OCI-LY3 (cell line): Measurements from ENCODE around the gene ZSCAN22.

ENCODE experiments used
- H2AFZ ChIP-seq: fragments of 200-600, 300-600 bp; shearing (Covaris generic); 2 replicates; pipeline ENCODE4 v1.6.0; 2014; ENCODE audit warnings: antibody characterized with exemption, low read depth, low read length
- H3K27ac ChIP-seq: fragments of 200-600, 300-600 bp; sonication (generic); 2 replicates; pipeline ENCODE4 v1.5.1; 2014; ENCODE audit warnings: mild to moderate bottlenecking, low read length, moderate library complexity, mixed read lengths
- H3K27me3 ChIP-seq: fragments of 200-600, 300-600 bp; sonication (generic); 2 replicates; pipeline ENCODE4 v1.6.1; 2014; ENCODE audit warnings: low read depth, low read length, mixed read lengths
- H3K36me3 ChIP-seq: fragments of 200-600, 300-600 bp; sonication (generic); replicated peaks from 2 replicates; pipeline ENCODE3; 2014; ENCODE audit warnings: low read depth, low read length, mixed read lengths
- H3K4me1 ChIP-seq: fragments of 300-600, 200-600 bp; sonication (generic); 2 replicates; pipeline ENCODE4 v1.6.1; 2014; ENCODE audit warnings: low read length, mixed read lengths
- H3K4me2 ChIP-seq: fragments of 200-600, 300-600 bp; sonication (generic); 2 replicates; pipeline ENCODE4 v1.6.1; 2014; ENCODE audit warnings: low read length, mixed read lengths
- H3K4me3 ChIP-seq: fragments of 300-600, 200-600 bp; sonication (generic); 2 replicates; pipeline ENCODE4 v1.5.1; 2014; ENCODE audit warnings: antibody characterized with exemption, mild to moderate bottlenecking, low read length, moderate library complexity
- H3K79me2 ChIP-seq: fragments of 300-600, 200-600 bp; shearing (Covaris generic); 2 replicates; pipeline ENCODE4 v1.6.1; 2014; ENCODE audit warnings: mild to moderate bottlenecking, low read length, mixed read lengths
- H3K9ac ChIP-seq: fragments of 300-600, 200-600 bp; shearing (Covaris generic); 2 replicates; pipeline ENCODE4 v1.6.0; 2014; ENCODE audit warnings: mild to moderate bottlenecking, low read length, moderate library complexity
- H3K9me3 ChIP-seq: fragments of 200-600, 300-600 bp; shearing (Covaris generic); 2 replicates; pipeline ENCODE4 v1.6.1; 2014; ENCODE audit warnings: low read length, mixed read lengths; ENCODE audit not compliant: insufficient read depth
- H4K20me1 ChIP-seq: fragments of 200-600, 300-600 bp; sonication (generic); 2 replicates; pipeline ENCODE4 v1.6.1; 2016; ENCODE audit warnings: low read length, mixed read lengths; ENCODE audit not compliant: insufficient read depth
- CTCF ChIP-seq: fragments of 200-600, 300-600 bp; sonication (generic); IDR thresholded peaks from 2 replicates; pipeline ENCODE4 v1.5.1; 2014; ENCODE audit warnings: antibody characterized with exemption, low read length, low read depth
- EZH2phosphoT487 ChIP-seq: fragments of 200-600 bp; shearing (Covaris generic); IDR thresholded peaks from 2 replicates; pipeline ENCODE4 v1.6.1; 2018; ENCODE audit warnings: antibody characterized with exemption, mixed run types, low read depth

Gene ZSCAN22

GRCh38 chr19:58349590-58349989 is 22.8 kb downstream of the ZSCAN22 start:
- no peaks in the 10 kb centered on the region for H3K27me3 ChIP-seq
- no peak overlapping the region for H3K27ac ChIP-seq
- no peaks in the 10 kb centered on the region; the same call in 1 of the 2 replicates for H3K79me2 ChIP-seq
- no peak for TF ChIP-seq CTCF
- no peak for TF ChIP-seq EZH2phosphoT487
- H4K20me1 ChIP-seq = no peaks in the 10 kb centered on the region
- H3K4me3 ChIP-seq = no peak overlapping the region
- H3K36me3 ChIP-seq = no peaks in the 10 kb centered on the region
- H3K4me1 ChIP-seq = peaks cover 3% of the 10 kb centered on the region; the same call in 1 of the 2 replicates
- H2AFZ ChIP-seq = no peak overlapping the region
- H3K9ac ChIP-seq = no peak overlapping the region
- H3K4me2 ChIP-seq = no peak overlapping the region
- no peaks in the 10 kb centered on the region for H3K9me3 ChIP-seq

GRCh38 chr19:58350001-58350861 is 23.4 kb downstream of the ZSCAN22 start:
- H3K4me2 ChIP-seq = no peak overlapping the region
- no peak for TF ChIP-seq CTCF
- TF ChIP-seq EZH2phosphoT487 = no peak

GRCh38 chr19:58350871-58351557 is 24.2 kb downstream of the ZSCAN22 start:
- no peaks in the 10 kb centered on the region for H4K20me1 ChIP-seq
- H3K9ac ChIP-seq = no peak overlapping the region
- H3K9me3 ChIP-seq = no peaks in the 10 kb centered on the region
- no peaks in the 10 kb centered on the region for H3K27me3 ChIP-seq
- TF ChIP-seq EZH2phosphoT487 (no peak), CTCF (no peak)
- no peak overlapping the region for H3K27ac ChIP-seq
- no peak overlapping the region for H3K4me3 ChIP-seq
- H3K4me1 ChIP-seq = peaks cover 3% of the 10 kb centered on the region; the same call in 1 of the 2 replicates
- H3K36me3 ChIP-seq = no peaks in the 10 kb centered on the region
- H3K4me2 ChIP-seq = no peak overlapping the region
- no peaks in the 10 kb centered on the region; the same call in 1 of the 2 replicates for H3K79me2 ChIP-seq
- no peak overlapping the region for H2AFZ ChIP-seq

More at GRCh38 chr19:58350001-58350861, 23.4 kb downstream of the ZSCAN22 start:
- Histone ChIP-seq H3K4me3 (no peak overlapping the region), H3K9me3 (no peaks in the 10 kb centered on the region), H3K27ac (no peak overlapping the region), H3K9ac (no peak overlapping the region), H3K79me2 (no peaks in the 10 kb centered on the region; the same call in 1 of the 2 replicates), H3K27me3 (no peaks in the 10 kb centered on the region), H4K20me1 (no peaks in the 10 kb centered on the region), H3K36me3 (no peaks in the 10 kb centered on the region), H3K4me1 (peaks cover 3% of the 10 kb centered on the region; the same call in 1 of the 2 replicates), H2AFZ (no peak overlapping the region)

- no peaks in the 10 kb centered on the region for H3K9me3 ChIP-seq
- H3K4me3 ChIP-seq = no peak overlapping the region
- H3K79me2 ChIP-seq = no peaks in the 10 kb centered on the region; the same call in 1 of the 2 replicates
- no peaks in the 10 kb centered on the region for H3K27me3 ChIP-seq
- H4K20me1 ChIP-seq = no peaks in the 10 kb centered on the region
- TF ChIP-seq EZH2phosphoT487 = no peak
- no peak overlapping the region for H3K27ac ChIP-seq
- no peaks in the 10 kb centered on the region for H3K36me3 ChIP-seq
- H3K9ac ChIP-seq = no peak overlapping the region
- no peak overlapping the region for H3K4me2 ChIP-seq
- H2AFZ ChIP-seq = no peak overlapping the region
- peaks cover 3% of the 10 kb centered on the region; the same call in 1 of the 2 replicates for H3K4me1 ChIP-seq
Measured at GRCh38 chr19:58351558-58351878, 24.7 kb downstream of the ZSCAN22 start.
